Prostate gland (tissue), 2 donors: Measurements from ENCODE around the gene USP47.

ENCODE experiments used
- POLR2A ChIP-seq: fragments of 450-650 bp; IDR thresholded peaks from one replicate; pipeline ENCODE4 v1.6.1; 2016; ENCODE audit warnings: antibody characterized with exemption, mild to moderate bottlenecking
- TF ChIP-seq, protein P1 (sequence below), 4 experiments: fragments of 200-600 bp in 2 of 4; fragments of 450-650 bp in 2 of 4; sonication (generic) in 2 of 4; IDR thresholded peaks; 1 replicate in 3 of 4; 2 replicates in 1 of 4; pipeline ENCODE4 v1.5.1; 2016 to 2019; ENCODE audit warnings: antibody characterized with exemption in 4 of 4, mild to moderate bottlenecking in 2 of 4, moderate library complexity in 2 of 4

DNA sequence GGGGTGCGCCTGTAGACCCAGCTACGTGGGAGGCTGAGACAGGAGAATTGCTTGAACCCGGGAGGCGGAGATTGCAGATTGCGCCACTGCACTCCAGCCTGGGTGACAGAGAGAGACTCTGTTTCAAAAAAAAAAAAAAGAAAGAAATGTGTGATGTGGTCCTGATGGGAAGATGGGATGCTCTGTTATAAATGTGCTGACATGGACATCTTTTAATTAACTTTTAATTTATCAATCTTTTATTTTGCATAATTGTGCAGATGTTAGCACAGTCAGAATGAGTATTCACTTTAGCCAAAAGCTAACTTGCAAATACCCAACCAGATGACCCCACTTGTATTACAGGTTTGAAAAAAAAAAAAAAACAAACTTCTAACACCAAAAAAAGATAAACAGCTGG is 23.8 kb upstream of the USP47 start:
- TF ChIP-seq, protein P1, sequence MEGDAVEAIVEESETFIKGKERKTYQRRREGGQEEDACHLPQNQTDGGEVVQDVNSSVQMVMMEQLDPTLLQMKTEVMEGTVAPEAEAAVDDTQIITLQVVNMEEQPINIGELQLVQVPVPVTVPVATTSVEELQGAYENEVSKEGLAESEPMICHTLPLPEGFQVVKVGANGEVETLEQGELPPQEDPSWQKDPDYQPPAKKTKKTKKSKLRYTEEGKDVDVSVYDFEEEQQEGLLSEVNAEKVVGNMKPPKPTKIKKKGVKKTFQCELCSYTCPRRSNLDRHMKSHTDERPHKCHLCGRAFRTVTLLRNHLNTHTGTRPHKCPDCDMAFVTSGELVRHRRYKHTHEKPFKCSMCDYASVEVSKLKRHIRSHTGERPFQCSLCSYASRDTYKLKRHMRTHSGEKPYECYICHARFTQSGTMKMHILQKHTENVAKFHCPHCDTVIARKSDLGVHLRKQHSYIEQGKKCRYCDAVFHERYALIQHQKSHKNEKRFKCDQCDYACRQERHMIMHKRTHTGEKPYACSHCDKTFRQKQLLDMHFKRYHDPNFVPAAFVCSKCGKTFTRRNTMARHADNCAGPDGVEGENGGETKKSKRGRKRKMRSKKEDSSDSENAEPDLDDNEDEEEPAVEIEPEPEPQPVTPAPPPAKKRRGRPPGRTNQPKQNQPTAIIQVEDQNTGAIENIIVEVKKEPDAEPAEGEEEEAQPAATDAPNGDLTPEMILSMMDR (IDR thresholded peaks at IDR 0.05) = no peak
- no peak for TF ChIP-seq POLR2A
